HepG2 (cell line): ENCODE results near the gene NLGN2. TPM values are rescaled to one million over a fixed set of nuclear protein-coding genes. Genes with fewer than 3 reads are reported as not detected.
A peak's percentile ranks its signal among the peaks of the same experiment; 100 is the strongest.

Experiments used
- DR1 ChIP-seq: sonication (generic); formaldehyde crosslinking; IDR thresholded peaks from 2 replicates; pipeline ENCODE4 v1.8.0; 2021; ENCODE audit warnings: mild to moderate bottlenecking, missing genetic modification reagents, inconsistent platforms
- E2F5 ChIP-seq: sonication (generic); formaldehyde crosslinking; conservative IDR thresholded peaks from 2 replicates; pipeline ENCODE4 v1.4.0; 2020; ENCODE audit warnings: missing genetic modification reagents
- FOXC1 ChIP-seq: sonication (generic); formaldehyde crosslinking; IDR thresholded peaks from 2 replicates; pipeline ENCODE4 v1.8.0; 2022; ENCODE audit warnings: mild to moderate bottlenecking, missing genetic modification reagents, borderline replicate concordance
- HCFC1 ChIP-seq: fragments of 150-350 bp; IDR thresholded peaks from 2 replicates; pipeline ENCODE4 v1.6.1; 2014; ENCODE audit warnings: low read depth, low read length
- KDM5A ChIP-seq: fragments of 200-600 bp; sonication (generic); IDR thresholded peaks from 2 replicates; pipeline ENCODE4 v1.7.0; 2018; ENCODE audit warnings: antibody characterized with exemption, mild to moderate bottlenecking, low read length, borderline replicate concordance
- KLF6 ChIP-seq: IDR thresholded peaks from 2 replicates; pipeline ENCODE4 v1.8.0; 2016; ENCODE audit warnings: missing biosample characterization, missing genetic modification reagents
- NCOA2 ChIP-seq: sonication (generic); formaldehyde crosslinking; IDR thresholded peaks from 2 replicates; pipeline ENCODE4 v1.8.0; 2022; ENCODE audit warnings: inconsistent platforms
- NONO ChIP-seq, 2 experiments: fragments of 450-650 bp in 1 of 2; sonication (generic) in 1 of 2; formaldehyde crosslinking in 1 of 2; IDR thresholded peaks in 1 of 2; conservative IDR thresholded peaks in 1 of 2; 2 replicates each; pipeline versions ENCODE4 v1.6.1 to v1.8.0; 2017 to 2022; ENCODE audit warnings: mild to moderate bottlenecking in 1 of 2, missing genetic modification reagents in 1 of 2, moderate library complexity in 1 of 2
- PAWR ChIP-seq: sonication (generic); formaldehyde crosslinking; IDR thresholded peaks from 2 replicates; pipeline ENCODE4 v1.4.0; 2020; ENCODE audit warnings: missing genetic modification reagents, mild to moderate bottlenecking, borderline replicate concordance
- POLR2AphosphoS5 ChIP-seq: IDR thresholded peaks from 2 replicates; pipeline ENCODE4 v1.6.1; 2012; ENCODE audit warnings: low read depth, low read length
- RERE ChIP-seq: IDR thresholded peaks from 2 replicates; pipeline ENCODE4 v1.6.1; 2016; ENCODE audit warnings: low read depth, missing genetic modification reagents, missing compliant biosample characterization
- TCF7L2 ChIP-seq: IDR thresholded peaks from 2 replicates; pipeline ENCODE4 v1.6.1; 2011; ENCODE audit warnings: mild to moderate bottlenecking, low read depth, low read length, moderate library complexity
- ZBTB1 ChIP-seq: sonication (generic); formaldehyde crosslinking; IDR thresholded peaks from 2 replicates; pipeline ENCODE4 v1.4.0; 2020; ENCODE audit warnings: missing genetic modification reagents, borderline replicate concordance
- ZNF382 ChIP-seq: sonication (generic); formaldehyde crosslinking; IDR thresholded peaks from 2 replicates; pipeline ENCODE4 v1.5.0; 2020; ENCODE audit warnings: missing genetic modification reagents, mild to moderate bottlenecking, borderline replicate concordance
- ZNF431 ChIP-seq: sonication (generic); formaldehyde crosslinking; IDR thresholded peaks from 2 replicates; pipeline ENCODE4 v1.9.0; 2022; ENCODE audit warnings: missing genetic modification reagents, low read depth, mild to moderate bottlenecking, borderline replicate concordance
- ZNF432 ChIP-seq: sonication (generic); formaldehyde crosslinking; IDR thresholded peaks from 2 replicates; pipeline ENCODE4 v1.5.0; 2020; ENCODE audit warnings: missing genetic modification reagents, mild to moderate bottlenecking, borderline replicate concordance
- ZNF557 ChIP-seq: sonication (generic); formaldehyde crosslinking; IDR thresholded peaks from 2 replicates; pipeline ENCODE4 v1.4.0; 2020; ENCODE audit warnings: missing genetic modification reagents
- ZNF790 ChIP-seq: sonication (generic); formaldehyde crosslinking; IDR thresholded peaks from 2 replicates; pipeline ENCODE4 v1.8.0; 2022; ENCODE audit warnings: missing genetic modification reagents, mild to moderate bottlenecking, borderline replicate concordance
- ZNF792 ChIP-seq: IDR thresholded peaks from 2 replicates; pipeline ENCODE4 v1.6.1; 2016
- ZNF879 ChIP-seq: sonication (generic); formaldehyde crosslinking; IDR thresholded peaks from 2 replicates; pipeline ENCODE4 v1.8.1; 2023; ENCODE audit warnings: missing genetic modification reagents
- polyA plus RNA-seq, 8 experiments: library from polyadenylated mRNA; depleted of rRNA in 3 of 8; stranded (reverse) in 7 of 8; unstranded in 1 of 8; fragments of >200 nt; fragmentation: Illumina TruSeq in 4 of 8; extraction: Trizol in 4 of 8; gene quantifications; 2 replicates each; pipeline versions ENCODE4 v1.2.1 to v1.2.3, GENCODE V29; 2011 to 2016; ENCODE audit warnings: low read depth in 4 of 8, missing spikeins in 1 of 8, mixed read lengths in 1 of 8; ENCODE audit not compliant: insufficient read depth in 1 of 8
- total RNA-seq, 5 experiments: library from RNA; depleted of rRNA; stranded (reverse); fragments of >200 nt; fragmentation: Illumina TruSeq; extraction: Trizol; gene quantifications; 2 replicates each; pipeline ENCODE4 v1.2.3, GENCODE V29; 2016; ENCODE audit warnings: low read depth in 1 of 5
- TF ChIP-seq, protein P1 (sequence below): IDR thresholded peaks from 2 replicates; pipeline ENCODE4 v1.6.1; 2016; ENCODE audit warnings: low read depth
- TF ChIP-seq, protein P2 (sequence below): IDR thresholded peaks from 2 replicates; pipeline ENCODE4 v1.6.1; 2012; ENCODE audit warnings: inconsistent platforms

NLGN2 gene
- total and polyA plus RNA-seq, 2 of the 13 experiments (the other 11 are each of a cell fraction or from before 2014, with no cell fraction given) = 1.9 to 11.0 TPM

DNA sequence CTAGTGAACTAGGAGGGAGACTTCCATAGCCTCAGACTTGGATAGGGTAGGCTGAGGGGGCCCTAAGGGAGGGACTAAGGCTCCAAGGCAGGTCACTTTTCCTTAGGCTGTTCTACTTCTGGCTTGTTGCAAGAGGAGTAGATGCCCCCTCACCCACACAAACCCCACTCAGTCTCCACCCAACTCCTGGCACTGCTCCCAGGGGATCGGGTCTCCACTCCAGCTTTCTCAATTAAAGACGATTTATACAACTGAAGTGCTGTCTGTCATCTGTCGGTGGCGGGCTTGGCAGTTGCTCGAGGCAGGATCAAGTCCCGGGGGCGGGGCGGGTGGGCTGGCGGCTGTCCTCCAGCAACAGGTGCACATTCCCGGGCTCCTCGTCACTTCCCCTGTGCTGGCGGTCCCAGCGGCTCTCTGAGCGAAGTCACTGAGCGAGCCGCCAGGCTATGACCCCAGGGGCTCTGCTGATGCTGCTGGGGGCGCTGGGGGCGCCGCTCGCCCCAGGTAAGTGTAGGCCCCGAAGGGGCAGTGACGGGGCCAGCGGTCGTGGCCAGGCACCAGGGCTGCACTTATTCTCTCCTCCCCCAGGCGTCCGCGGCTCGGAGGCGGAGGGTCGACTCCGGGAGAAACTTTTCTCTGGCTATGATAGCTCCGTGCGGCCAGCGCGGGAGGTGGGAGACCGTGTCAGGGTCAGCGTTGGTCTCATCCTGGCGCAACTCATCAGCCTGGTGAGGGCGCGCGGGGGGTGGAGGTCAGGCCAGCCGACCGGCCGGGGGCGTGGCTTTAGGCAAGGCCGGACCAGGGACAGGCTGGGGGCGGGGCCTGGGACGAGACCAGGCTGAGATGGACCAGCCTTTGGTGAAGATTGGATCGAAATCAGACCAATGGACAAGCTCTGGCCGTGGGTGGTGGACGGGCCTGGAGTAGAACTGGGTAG lies 37.3 kb downstream of the NLGN2 start, which contains the start of gene CHRNB1 (continued):
- TF ChIP-seq, protein P1, sequence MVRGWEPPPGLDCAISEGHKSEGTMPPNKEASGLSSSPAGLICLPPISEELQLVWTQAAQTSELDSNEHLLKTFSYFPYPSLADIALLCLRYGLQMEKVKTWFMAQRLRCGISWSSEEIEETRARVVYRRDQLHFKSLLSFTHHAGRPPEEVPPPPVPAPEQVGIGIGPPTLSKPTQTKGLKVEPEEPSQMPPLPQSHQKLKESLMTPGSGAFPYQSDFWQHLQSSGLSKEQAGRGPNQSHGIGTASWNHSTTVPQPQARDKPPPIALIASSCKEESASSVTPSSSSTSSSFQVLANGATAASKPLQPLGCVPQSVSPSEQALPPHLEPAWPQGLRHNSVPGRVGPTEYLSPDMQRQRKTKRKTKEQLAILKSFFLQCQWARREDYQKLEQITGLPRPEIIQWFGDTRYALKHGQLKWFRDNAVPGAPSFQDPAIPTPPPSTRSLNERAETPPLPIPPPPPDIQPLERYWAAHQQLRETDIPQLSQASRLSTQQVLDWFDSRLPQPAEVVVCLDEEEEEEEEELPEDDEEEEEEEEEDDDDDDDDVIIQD (CRISPR knock-in tag) = no peak; the same call in 1 of the 2 replicates
- TF ChIP-seq POLR2AphosphoS5 (peak; percentile 62), DR1 (CRISPR knock-in tag) (0 out of 2 replicates have a peak, but pooled peaks have one; percentile 15), TCF7L2 (no peak), PAWR (CRISPR knock-in tag) (no peak), RERE (CRISPR knock-in tag) (no peak), ZNF431 (CRISPR knock-in tag) (no peak), HCFC1 (no peak), ZBTB1 (no peak), NCOA2 (0 out of 2 replicates have a peak, but pooled peaks have one; percentile 18), KLF6 (CRISPR knock-in tag) (0 out of 2 replicates have a peak, but pooled peaks have one; percentile 58), ZNF382 (CRISPR knock-in tag) (no peak), ZNF432 (CRISPR knock-in tag) (no peak), KDM5A (peak; percentile 32; the same call in 1 of the 2 replicates), ZNF879 (CRISPR knock-in tag) (no peak), E2F5 (CRISPR knock-in tag) (no peak), NONO (IDR thresholded peaks at IDR 0.05) (no peak), NONO (CRISPR knock-in tag; conservative IDR thresholded peaks at IDR 0.05) (peak; percentile 78), FOXC1 (no peak; the same call in 1 of the 2 replicates), ZNF792 (peak; percentile 75), ZNF557 (no peak), ZNF790 (no peak)
- TF ChIP-seq, protein P2, sequence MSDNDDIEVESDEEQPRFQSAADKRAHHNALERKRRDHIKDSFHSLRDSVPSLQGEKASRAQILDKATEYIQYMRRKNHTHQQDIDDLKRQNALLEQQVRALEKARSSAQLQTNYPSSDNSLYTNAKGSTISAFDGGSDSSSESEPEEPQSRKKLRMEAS = peak; percentile 71
